Measurements from ENCODE around the gene F8. TPM values are rescaled to one million over a fixed set of nuclear protein-coding genes. Genes with fewer than 3 reads are reported as not detected.

Gene F8
- total and polyA plus RNA-seq, 2 of the 4 experiments (the other 2 are of a cell fraction): 1.4 to 1.5 TPM

- H3K4ac ChIP-seq (ENCODE audit: low read depth, low read length): no peak overlapping the region
- H2BK15ac ChIP-seq (ENCODE audit: low read depth, low read length): no peak overlapping the region
- H3K4me1 ChIP-seq (ENCODE audit: control insufficient read depth, insufficient read depth, low read length): no peaks in the 10 kb centered on the region
- H3K36me3 ChIP-seq (ENCODE audit: control insufficient read depth, insufficient read depth, low read length): no peaks in the 10 kb centered on the region
- no peak overlapping the region for H4K8ac ChIP-seq (ENCODE audit: low read depth in 2 of 2, low read length in 2 of 2)
- H3K9me1 ChIP-seq (ENCODE audit: insufficient read depth, low read length): no peaks in the 10 kb centered on the region
- CTCF ChIA-PET: no interaction called here
- intact Hi-C loops (cut with micrococcal nuclease) (no loop called here), in situ Hi-C loops (cut with MboI; ENCODE audit: low sequenced_read_pairs) (no loop called here), dilution Hi-C loops (cut with HindIII; ENCODE audit: low sequenced_read_pairs, unreplicated experiment) (no loop called here)
- H3K9ac ChIP-seq (ENCODE audit: low read depth, low read length): no peak overlapping the region
- H3K23ac ChIP-seq (ENCODE audit: low read depth, low read length): no peak overlapping the region
- H3K79me1 ChIP-seq (ENCODE audit: low read depth in 1 of 2, low read length in 2 of 2): no peaks in the 10 kb centered on the region
- no peak overlapping the region for H3K56ac ChIP-seq (ENCODE audit: extremely low read depth, insufficient read depth, low read length)
- H2AFZ ChIP-seq (replicated peaks; ENCODE audit: low read length, poor library complexity): no peak overlapping the region
- no peak overlapping the region for H4K5ac ChIP-seq (ENCODE audit: low read depth, low read length)
- DNase-seq (no peak), ATAC-seq (ENCODE audit: low read depth) (no peak)
- no peak overlapping the region for H2BK20ac ChIP-seq (ENCODE audit: low read depth, low read length)
- no peak overlapping the region for H4K91ac ChIP-seq (ENCODE audit: insufficient read depth, low read depth, low read length)
- no peak overlapping the region for H3K4me3 ChIP-seq (ENCODE audit: insufficient read depth, low read depth, low read length)
- H3K27ac ChIP-seq (ENCODE audit: insufficient read depth, low read length): no peak overlapping the region
- no peak overlapping the region for H3K14ac ChIP-seq (replicated peaks; ENCODE audit: low read depth, low read length)
- BruUV-seq (replicated peaks): no TSS peak
- no peak overlapping the region for H2BK120ac ChIP-seq (ENCODE audit: low read depth, low read length)
- H2AK9ac ChIP-seq (replicated peaks; ENCODE audit: low read depth, low read length, poor library complexity): no peak overlapping the region
- POLR2A ChIA-PET (ENCODE audit: unreplicated experiment): no interaction called here
- H4K20me1 ChIP-seq (ENCODE audit: insufficient read depth, low read length): no peaks in the 10 kb centered on the region
- H3K18ac ChIP-seq (ENCODE audit: low read depth, low read length): no peak overlapping the region
- H3K9me3 ChIP-seq (ENCODE audit: control insufficient read depth, insufficient read depth, low read length): peaks cover 2% of the 10 kb centered on the region; the same call in 1 of the 2 replicates
- TF ChIP-seq CHD1 (IDR thresholded peaks at IDR 0.05; ENCODE audit: low read depth, low read length): no peak
- TF ChIP-seq RAD21 (IDR thresholded peaks at IDR 0.05; ENCODE audit: low read length): no peak
- no peak for TF ChIP-seq BHLHE40 (IDR thresholded peaks at IDR 0.05; ENCODE audit: low read depth, low read length)
- no peak for TF ChIP-seq RFX5 (IDR thresholded peaks at IDR 0.05; ENCODE audit: low read depth, low read length)
- no peak overlapping the region for H3K4me2 ChIP-seq (ENCODE audit: low read depth, low read length)
- H3K27me3 ChIP-seq (ENCODE audit: control insufficient read depth, insufficient read depth, low read length): no peaks in the 10 kb centered on the region
- H2BK5ac ChIP-seq (ENCODE audit: low read depth, low read length, poor library complexity, severe bottlenecking): no peak overlapping the region
- no CpG with 5 or more reads among the region's 3 CpGs for WGBS, 2 experiments (ENCODE audit: extremely low coverage in 2 of 2, insufficient read length in 1 of 2)
- H2AK5ac ChIP-seq (ENCODE audit: low read depth, low read length): no peak overlapping the region
These were observed 32.0 kb downstream of the F8 start for GRCh38 chrX:154990496-154990895.
